Measurements from ENCODE around the gene FOSB. TPM values are rescaled to one million over a fixed set of nuclear protein-coding genes. Genes with fewer than 3 reads are reported as not detected.
A peak's percentile ranks its signal among the peaks of the same experiment; 100 is the strongest.

The FOSB gene
- total and polyA plus RNA-seq, 9 of the 15 experiments (the other 6 are each of a cell fraction or from before 2014, with no cell fraction given) = 0.11 to 2.7 (median 0.73) TPM

- TF ChIP-seq, protein P1, sequence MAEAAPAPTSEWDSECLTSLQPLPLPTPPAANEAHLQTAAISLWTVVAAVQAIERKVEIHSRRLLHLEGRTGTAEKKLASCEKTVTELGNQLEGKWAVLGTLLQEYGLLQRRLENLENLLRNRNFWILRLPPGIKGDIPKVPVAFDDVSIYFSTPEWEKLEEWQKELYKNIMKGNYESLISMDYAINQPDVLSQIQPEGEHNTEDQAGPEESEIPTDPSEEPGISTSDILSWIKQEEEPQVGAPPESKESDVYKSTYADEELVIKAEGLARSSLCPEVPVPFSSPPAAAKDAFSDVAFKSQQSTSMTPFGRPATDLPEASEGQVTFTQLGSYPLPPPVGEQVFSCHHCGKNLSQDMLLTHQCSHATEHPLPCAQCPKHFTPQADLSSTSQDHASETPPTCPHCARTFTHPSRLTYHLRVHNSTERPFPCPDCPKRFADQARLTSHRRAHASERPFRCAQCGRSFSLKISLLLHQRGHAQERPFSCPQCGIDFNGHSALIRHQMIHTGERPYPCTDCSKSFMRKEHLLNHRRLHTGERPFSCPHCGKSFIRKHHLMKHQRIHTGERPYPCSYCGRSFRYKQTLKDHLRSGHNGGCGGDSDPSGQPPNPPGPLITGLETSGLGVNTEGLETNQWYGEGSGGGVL (CRISPR knock-in tag; IDR thresholded peaks at IDR 0.05) = no peak
- no peak for TF ChIP-seq ZNF699 (CRISPR knock-in tag; IDR thresholded peaks at IDR 0.05; ENCODE audit: insufficient replicate concordance)
- TF ChIP-seq ETV5 (CRISPR knock-in tag; IDR thresholded peaks at IDR 0.05; ENCODE audit: low read depth) = 0 out of 2 replicates have a peak, but pooled peaks have one; percentile 36
- TF ChIP-seq NEUROD1 (IDR thresholded peaks at IDR 0.05; ENCODE audit: borderline replicate concordance, low read depth, low read length, partially characterized antibody) = peak; percentile 48
Observed at GRCh38 chr19:45444318-45445041, 23.3 kb upstream of the FOSB start (continued).

- no peaks in the 10 kb centered on the region for H3K36me3 ChIP-seq (ENCODE audit: control insufficient read depth, insufficient read depth, low read length)
- H3K9me3 ChIP-seq (replicated peaks; ENCODE audit: control insufficient read depth, insufficient read depth, low read depth, low read length) = no peaks in the 10 kb centered on the region
- in situ Hi-C loops (cut with MboI) = no loop called here
- CTCF ChIA-PET (ENCODE audit: low intra/inter-chr PET ratio) = interaction anchor here (1.1 kb wide), 1 partner anchor 34 kb away, joined by 5 read pairs; no protein-coding TSS in a partner anchor
- H3K27me3 ChIP-seq (ENCODE audit: control insufficient read depth in 2 of 2, insufficient read depth in 2 of 2, low read length in 2 of 2) = no peaks in the 10 kb centered on the region
- H2AFZ ChIP-seq (ENCODE audit: low read depth, low read length) = no peak overlapping the region
- DNase-seq (ENCODE audit: extremely low read depth in 1 of 4, low spot score in 3 of 4) = no peak
- H3K4me2 ChIP-seq (ENCODE audit: insufficient read depth, low read length) = peak overlapping the region; percentile 80
- H4K20me1 ChIP-seq (replicated peaks; ENCODE audit: control insufficient read depth, insufficient read depth, low read length) = 0 out of 2 replicates have a peak, but pooled peaks cover 4% of the 10 kb centered on the region
- no peak overlapping the region; the same call in 1 of the 2 replicates for H3K4me3 ChIP-seq
- no peak for ATAC-seq
- POLR2A ChIA-PET = interaction anchor here (0.8 to 1.8 kb wide), 3 partner anchors 11 to 40 kb away, joined by 3 to 19 read pairs (median 4); partner anchors contain the start of gene FOSB
- WGBS (ENCODE audit: insufficient coverage, low coverage, missing lambda C conversion rate) = 67% methylated on average over 4 of the region's 4 CpGs
- BruUV-seq (replicated peaks) = no TSS peak
- FAIRE-seq = no peak
- intact Hi-C loops (cut with micrococcal nuclease) = no loop called here
- H3K27ac ChIP-seq (ENCODE audit: extremely low read depth, low read depth, low read length) = peak overlapping the region; percentile 92
- no peaks in the 10 kb centered on the region for H3K79me2 ChIP-seq (ENCODE audit: control insufficient read depth, insufficient read depth, low read length)
- H3K4me1 ChIP-seq (replicated peaks in 1 of 2; ENCODE audit: control insufficient read depth in 2 of 2, insufficient read depth in 2 of 2, low read length in 2 of 2) = peaks cover 47 to 54% of the 10 kb centered on the region in 2 experiments
- no peaks in the 10 kb centered on the region for H3K9me1 ChIP-seq (ENCODE audit: control insufficient read depth, insufficient read depth, low read length)
- TF ChIP-seq RFX7 (CRISPR knock-in tag; IDR thresholded peaks at IDR 0.05) = no peak
- 0 out of 2 replicates have a peak, but pooled peaks have one; percentile 16 for TF ChIP-seq ZNF316 (IDR thresholded peaks at IDR 0.05)
- 0 out of 2 replicates have a peak, but pooled peaks have one; percentile 29 for TF ChIP-seq BCOR (IDR thresholded peaks at IDR 0.05)
- H3K9ac ChIP-seq (ENCODE audit: insufficient read depth in 1 of 2, low read depth in 2 of 2, low read length in 2 of 2) = peak overlapping the region; percentile 72 to 94
Observed at GRCh38 chr19:45445139-45445538, 22.7 kb upstream of the FOSB start.
